A549 (cell line): ENCODE results near the gene ADAMTS14.

Experiments used
- CHD2 ChIP-seq: fragments of 150-350 bp; IDR thresholded peaks from 2 replicates; pipeline ENCODE4 v1.6.1; 2014; ENCODE audit warnings: low read length; ENCODE audit not compliant: partially characterized antibody
- TF ChIP-seq, protein P1 (sequence below): fragments of >200 bp; sonication (Bioruptor Twin); formaldehyde crosslinking; IDR thresholded peaks from 3 replicates; pipeline ENCODE4 v1.5.1; 2016
- TF ChIP-seq, protein P2 (sequence below): fragments of >200 bp; sonication (Bioruptor Twin); formaldehyde crosslinking; IDR thresholded peaks from 2 replicates; pipeline ENCODE4 v1.6.1; 2016

DNA sequence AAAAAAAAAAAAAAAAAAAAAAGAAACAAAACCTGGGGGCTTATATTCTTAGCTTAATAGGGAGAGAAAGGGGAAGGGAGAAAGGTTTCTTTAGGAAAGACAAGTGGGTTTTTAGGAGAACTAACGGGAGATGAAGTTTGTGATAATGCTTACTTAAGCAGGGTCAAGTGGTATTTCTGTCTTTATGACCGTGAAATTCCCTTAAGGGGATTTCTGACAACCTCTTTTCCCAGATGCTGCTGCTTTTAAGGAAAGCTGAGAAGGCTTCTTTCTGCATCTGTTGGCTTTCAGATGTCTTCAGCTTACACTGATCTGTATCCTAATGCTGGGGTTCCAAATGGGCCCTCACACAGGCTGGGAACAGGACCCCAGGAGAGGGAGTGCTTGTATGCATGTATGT, 42.6 kb downstream of the ADAMTS14 start:
- TF ChIP-seq, protein P1, sequence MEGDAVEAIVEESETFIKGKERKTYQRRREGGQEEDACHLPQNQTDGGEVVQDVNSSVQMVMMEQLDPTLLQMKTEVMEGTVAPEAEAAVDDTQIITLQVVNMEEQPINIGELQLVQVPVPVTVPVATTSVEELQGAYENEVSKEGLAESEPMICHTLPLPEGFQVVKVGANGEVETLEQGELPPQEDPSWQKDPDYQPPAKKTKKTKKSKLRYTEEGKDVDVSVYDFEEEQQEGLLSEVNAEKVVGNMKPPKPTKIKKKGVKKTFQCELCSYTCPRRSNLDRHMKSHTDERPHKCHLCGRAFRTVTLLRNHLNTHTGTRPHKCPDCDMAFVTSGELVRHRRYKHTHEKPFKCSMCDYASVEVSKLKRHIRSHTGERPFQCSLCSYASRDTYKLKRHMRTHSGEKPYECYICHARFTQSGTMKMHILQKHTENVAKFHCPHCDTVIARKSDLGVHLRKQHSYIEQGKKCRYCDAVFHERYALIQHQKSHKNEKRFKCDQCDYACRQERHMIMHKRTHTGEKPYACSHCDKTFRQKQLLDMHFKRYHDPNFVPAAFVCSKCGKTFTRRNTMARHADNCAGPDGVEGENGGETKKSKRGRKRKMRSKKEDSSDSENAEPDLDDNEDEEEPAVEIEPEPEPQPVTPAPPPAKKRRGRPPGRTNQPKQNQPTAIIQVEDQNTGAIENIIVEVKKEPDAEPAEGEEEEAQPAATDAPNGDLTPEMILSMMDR = no peak
- TF ChIP-seq, protein P2, sequence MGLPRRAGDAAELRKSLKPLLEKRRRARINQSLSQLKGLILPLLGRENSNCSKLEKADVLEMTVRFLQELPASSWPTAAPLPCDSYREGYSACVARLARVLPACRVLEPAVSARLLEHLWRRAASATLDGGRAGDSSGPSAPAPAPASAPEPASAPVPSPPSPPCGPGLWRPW = no peak
- no peak for TF ChIP-seq CHD2
